HG03064 (cell line): ENCODE measurements around the gene GLS2.
"Not testable (repeated sequence)": the region's sequence is repeated elsewhere in the genome, so short reads cannot be mapped to it uniquely, and the experiment has no call there.

Experiments used
- ATAC-seq: cut with Tn5 transposase; IDR thresholded peaks from one replicate; pipeline ENCODE4 v1.9.1; 2021; ENCODE audit warnings: low read depth; ENCODE audit not compliant: unreplicated experiment

Gene GLS2

DNA sequence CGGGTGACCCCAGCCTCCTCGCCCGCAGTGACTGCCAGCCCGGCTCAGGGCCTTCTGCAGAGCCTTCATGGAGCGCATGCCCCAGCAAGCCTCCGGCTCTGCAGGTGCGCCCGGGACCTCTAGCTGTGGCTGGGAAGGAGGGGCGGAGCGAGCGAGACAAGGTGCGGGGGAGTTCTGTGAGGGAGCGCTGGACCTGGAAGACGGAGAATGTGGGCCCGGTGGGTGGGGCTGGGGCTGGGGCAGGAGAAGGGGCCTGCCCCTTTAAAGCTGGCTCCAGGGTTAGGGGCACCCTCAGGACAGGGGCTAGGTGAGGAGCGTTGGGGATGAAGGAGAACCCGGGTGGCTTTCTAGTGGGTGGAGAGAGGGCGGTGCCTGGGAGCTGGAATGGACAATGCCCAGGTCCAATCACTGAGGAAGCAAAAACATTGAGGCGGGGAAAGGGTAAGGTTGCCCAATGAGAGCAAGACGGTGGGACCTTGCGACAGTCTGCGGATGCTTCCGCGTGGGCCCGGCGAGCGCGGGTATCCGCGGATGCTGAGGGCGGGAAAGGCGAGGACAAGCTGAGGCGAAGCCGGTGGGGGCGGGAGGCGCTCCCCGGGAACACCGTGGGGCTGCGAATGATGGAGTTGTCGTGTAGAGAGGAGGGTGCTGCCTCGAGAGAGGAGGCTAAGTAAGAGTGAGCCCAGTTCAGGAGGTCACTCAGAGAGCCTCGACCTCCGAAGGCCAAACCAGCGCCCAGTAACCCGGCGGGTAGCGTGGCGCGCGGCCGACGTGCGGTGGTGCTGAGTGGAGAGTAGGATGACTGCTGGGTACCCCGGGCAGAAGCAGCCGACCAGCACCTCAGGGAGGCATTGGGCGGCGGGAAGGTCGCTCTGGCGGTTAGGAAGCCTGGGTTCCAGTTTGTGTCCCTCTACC, at the start of gene GLS2:
GLS2 (minus strand) TSS at position 121 of the 915 bp plus-strand sequence; CDS start at position 78, 43 bp downstream.
- peak; percentile 93 for ATAC-seq

DNA sequence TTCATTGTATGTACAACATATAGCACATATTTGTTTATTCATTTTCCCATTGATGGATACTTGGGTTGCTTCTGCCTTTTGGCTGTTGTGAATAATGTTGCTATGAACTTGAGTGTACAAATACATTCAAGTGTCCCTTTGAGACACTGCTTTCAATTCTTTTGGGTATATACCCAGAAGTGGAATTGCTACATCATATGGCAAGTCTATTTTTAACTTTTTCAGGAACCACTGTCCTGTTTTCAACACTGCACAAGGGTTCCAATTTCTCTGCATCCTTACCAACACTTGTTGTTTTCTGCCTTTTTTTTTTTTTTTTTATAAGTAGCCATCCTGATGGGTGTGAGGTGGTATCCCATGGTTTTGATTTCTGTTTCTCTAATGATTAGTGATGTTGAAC, 49.6 kb upstream of the GLS2 start:
- ATAC-seq = no peak

DNA sequence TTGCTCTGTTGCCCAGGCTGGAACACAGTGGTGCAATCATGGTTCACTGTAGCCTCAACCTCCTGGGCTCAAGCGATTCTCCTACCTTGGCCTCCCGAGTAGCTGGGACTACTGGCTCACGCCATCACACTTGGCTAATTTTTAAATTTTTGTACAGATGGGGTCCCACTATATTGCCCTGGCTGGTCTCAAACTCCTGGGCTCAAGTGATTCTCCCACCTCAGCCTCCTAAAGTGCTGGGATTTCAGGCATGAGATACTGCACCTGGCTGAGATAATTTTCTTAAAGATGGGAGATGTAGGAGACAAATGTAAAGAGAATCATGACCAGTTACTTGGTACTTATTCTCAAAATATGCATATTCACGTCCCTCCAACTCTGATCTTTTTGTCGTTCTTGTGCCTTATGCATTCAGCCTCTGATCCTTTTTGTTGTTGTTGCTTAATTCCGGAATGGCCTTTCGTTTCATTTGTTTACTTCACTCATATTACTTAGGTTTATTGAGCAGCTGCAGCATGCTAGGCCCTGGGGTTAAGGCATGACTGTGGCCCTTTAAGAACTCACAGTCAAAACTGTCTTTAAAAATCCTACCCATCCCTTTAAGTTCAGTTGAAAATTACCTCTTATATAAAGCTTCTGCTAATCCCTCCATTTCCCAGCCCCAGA, 42.6 kb upstream of the GLS2 start:
- ATAC-seq = no peak

DNA sequence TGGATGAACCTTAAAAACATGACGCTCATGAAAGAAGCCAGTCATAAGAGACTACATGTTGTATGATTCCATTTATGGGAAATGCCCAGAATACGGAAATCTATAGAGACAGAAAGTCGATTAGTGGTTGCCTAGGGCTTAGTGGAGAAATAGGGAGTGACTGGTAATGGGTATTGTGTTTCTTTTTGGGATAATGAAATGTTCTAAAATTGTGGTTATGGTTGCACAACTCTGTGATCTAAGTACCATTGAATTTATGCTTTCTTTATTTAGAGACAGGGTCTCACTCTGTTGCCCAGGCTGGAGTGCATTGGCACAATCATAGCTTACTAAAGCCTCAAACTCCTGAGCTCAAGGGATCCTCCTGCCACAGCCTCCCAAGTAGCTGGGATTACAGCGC, 41.7 kb upstream of the GLS2 start:
- ATAC-seq = no peak

DNA sequence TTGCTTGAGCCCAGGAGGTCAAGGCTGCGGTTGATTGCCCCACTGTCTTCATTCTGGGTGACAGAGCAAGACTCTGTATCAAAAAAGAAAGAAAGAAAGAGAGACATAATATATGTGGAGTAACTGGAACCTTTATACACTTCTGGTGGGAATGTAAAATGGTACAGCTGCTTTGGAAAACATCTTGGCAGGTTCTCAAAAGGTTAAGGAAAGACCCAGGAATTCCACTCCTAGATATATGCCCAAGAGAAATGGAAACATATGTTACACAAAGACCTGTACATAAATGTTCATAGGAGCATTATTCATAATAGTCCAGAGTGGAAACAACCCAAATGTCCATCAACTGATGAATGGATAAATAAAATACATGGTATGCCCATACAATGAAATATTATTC, 40.9 kb upstream of the GLS2 start:
- ATAC-seq = no peak

DNA sequence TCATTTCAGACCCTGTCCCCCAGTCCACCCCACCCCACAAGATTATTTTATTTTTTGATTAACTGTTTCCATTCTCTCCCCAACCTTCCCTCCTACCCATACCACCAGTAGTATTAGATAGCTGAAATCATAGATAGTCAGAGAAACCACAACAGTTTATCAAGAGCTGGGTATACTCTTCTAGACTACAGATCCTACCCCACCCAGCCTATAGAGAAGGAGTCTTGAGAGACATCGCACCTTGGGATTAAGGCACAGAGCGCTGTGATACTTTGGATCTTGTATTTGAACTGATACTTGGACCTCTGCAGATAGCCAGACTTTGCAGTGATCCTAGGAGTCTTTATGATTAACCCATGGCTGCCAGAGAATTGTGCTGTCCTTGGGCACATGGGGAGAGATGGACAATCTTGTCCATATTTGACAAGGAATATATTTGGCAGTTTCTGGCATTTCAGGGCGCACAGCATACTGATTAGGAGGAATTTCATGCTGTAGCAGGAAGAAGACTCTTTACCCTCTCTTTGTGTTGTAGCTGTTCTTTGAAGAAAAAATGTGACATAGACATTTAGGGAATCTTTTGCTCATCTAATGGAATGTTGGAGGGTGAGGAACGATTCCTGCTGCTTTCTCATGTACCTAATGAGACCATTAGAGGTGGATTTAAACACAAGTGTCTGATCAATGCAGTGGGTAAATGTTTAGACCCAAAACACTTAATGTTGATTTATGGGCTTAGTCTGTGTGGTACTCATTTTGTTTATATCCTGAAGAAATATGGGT, 34.6 kb upstream of the GLS2 start:
- ATAC-seq = no peak

DNA sequence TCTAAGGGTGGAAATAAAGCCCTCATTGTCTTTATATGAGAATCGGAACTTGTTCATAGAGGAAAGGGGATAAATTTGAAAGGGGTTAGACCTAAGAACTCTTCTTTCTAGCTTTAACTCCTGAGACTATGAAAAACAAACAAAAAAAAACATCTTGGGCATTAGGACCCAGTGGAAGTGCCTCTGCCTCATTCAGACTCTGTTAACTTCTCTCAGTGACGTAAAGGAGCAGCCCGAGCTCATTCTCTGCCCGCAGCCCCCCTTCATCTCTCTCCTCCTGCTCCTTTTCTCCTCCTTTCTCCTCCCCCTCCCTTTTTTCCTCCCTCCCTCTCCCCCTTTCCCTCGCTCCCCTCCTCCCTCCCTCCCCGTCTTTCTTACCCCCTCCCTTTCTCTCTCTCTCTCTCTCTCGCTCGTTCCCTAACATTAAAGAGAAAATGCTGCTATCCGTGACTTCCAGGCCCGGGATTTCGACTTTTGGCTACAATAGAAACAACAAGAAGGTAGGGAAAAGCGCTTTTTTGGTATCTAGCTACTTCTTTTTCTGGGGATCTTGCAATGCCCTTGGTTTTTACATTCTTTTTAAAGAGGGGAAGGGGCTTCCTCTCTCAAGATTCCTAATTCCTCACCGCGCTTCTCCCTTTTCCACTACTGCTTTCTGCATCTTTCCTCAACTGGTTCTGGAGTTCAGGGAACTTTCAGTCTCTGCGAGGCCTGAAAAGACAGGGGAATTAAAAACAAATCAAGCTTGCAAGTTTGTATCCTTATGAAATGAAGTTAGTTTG, 33.8 kb upstream of the GLS2 start, which contains the start of gene RBMS2:
RBMS2 (plus strand) TSS at position 231 of the 782 bp plus-strand sequence; CDS start at position 435, 204 bp downstream.
- no peak for ATAC-seq

DNA sequence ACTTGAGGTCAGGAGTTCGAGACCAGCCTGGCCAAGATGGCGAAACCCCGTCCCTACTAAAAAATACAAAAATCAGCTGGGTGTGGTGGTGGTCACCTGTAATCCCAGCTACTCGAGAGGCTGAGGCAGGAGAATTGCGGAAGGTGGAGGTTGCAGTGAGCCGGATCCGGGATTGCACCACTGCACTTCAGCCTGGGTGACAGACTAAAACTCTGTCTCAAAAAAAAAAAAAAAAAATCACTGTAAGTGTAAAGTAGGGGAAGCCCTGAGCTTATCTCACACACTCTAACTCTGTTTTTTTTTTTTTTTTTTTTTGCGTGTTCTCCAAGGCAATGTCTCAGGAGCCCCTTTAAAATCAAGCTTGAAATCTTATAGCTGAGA, 33.2 kb upstream of the GLS2 start:
- no peak for ATAC-seq

DNA sequence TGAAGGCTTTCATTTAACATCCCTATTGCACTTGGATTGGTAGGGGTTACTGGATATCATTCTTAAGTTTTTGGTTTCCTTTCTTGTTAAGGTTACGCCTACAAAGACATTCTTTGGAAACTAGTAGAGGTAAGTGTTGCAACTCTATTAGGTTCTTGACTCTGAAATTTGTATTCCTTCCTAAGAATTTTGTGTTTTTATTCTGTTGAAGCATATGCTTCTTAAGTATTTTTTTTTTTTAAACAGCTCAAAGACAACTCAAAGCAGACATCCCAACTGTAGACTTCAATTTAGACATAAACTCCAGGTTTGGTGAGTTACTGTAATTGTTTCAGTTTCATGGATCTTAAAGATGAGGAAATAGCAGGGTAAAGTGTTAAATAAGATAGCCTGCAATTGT, 32.5 kb upstream of the GLS2 start:
- ATAC-seq = no peak

DNA sequence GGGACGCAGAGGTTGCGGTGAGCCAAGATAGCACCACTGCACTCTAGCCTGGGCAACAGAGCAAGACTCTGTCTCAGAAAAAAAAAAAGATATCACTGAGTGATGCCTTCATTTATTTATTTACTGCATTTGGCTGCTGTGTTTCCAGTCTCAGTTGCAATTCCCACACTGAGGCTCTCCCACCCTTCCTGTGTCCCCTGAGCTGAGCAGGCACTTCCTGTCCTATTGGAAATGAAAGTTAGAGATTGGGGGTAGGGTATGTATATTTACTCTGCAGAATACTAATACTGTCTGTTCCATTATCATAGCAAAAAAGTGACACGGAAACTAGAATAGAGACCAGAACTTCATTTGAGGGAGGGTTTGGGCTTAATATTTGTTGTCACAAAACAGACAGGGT, 32.1 kb upstream of the GLS2 start:
- ATAC-seq = no peak

DNA sequence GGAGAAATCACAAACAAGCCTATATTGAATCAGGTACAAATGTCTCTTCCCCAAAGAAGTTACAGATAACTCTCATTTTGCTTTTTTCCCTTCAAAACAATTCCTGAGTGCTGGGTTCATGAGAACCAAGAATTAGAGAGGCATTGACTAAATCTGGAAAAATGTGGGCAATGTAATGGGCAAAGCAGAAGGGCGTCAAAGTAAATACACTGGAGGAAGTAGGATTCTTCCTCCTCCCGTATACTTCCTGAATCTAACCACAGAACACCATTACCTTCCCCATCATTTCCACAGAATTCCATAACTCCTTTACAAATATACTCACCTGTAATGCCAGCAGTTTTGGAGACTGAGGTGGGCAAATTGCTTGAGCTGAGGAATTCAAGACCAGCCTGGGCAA, 30.6 kb upstream of the GLS2 start:
- no peak for ATAC-seq

DNA sequence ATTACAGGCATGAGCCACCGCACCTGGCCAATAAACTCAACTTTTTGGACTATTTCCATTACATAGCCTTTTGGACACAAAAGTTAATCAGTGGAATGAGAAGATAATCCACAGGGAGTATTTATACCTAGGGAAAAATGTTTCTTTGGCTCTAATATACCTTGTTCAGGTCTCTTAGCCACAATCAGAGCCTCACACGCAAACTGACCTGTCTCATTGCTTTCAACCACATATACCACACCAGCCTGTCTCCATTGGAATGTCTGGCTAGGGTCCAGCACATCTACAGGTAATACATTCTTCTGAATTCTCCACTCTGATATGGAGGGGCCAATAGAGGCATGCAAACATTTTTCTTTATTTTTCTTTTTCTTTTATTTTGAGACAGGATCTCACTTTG, 29.9 kb upstream of the GLS2 start:
- no peak for ATAC-seq

DNA sequence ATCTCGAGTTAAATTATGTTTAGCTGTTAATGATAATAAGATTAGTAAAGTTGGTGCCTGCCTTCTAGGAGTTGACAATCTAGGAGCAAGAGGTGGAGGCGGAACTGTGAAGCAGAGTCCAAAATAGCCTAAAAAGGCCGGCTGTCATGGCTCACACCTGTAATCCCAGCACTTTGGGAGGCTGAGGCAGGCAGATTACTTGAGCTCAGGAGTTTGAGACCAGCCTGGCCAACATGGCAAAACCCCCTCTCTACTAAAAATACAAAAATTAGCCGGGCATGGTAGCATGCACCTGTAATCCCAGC, 26.0 kb upstream of the GLS2 start:
- not testable (repeated sequence) for ATAC-seq

DNA sequence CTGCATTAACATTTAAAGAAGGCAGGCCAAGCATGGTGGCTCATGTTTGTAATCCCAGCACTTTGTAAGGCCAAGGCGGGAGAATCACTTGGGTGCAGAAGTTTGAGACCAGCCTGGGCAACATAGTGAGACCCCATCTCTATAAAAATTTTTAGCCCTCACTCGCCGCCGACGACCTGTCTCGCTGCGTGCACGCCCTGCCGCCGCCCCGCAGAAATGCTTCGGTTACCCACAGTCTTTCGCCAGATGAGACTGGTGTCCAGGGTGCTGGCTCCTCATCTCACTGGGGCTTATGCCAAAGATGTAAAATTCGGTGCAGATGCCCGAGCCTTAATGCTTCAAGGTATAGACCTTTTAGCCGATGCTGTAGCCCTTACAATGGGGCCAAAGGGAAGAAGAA, 22.8 kb upstream of the GLS2 start:
- no peak for ATAC-seq

DNA sequence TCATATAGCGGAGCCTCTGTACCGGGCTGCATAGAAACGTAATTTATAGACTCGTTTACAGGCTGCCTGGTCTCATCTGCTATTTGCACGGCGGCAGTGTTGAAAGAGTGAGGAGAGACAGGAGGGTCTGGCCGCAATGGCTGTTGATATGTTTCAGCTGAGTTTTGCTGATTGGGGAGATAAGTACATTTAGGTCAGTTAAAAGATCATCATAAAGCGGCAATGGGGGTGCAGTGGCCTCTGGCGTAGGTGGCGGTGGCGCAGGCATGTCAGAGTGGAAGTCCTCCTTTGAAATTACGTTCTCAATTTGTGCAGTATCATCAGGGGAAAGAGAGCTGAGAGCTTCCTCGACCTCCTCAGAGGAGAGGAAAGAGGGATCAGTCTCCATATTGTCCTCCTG, 11.9 kb upstream of the GLS2 start:
- not testable (repeated sequence) for ATAC-seq

DNA sequence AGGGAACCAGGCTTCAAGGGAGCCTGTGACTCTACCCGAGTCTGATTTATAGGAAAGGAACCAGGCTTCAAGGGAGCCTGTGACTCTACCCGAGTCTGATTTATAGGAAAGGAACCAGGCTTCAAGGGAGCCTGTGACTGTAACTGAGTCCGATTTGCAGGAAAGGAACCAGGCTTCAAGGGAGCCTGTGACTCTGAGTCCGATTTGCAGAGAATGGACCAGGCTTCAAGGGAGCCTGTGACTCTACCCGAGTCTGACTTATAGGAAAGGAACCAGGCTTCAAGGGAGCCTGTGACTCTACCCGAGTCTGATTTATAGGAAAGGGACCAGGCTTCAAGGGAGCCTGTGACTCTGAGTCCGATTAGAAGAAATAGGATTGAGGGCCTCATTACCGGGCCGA, 11.5 kb upstream of the GLS2 start:
- not testable (repeated sequence) for ATAC-seq

DNA sequence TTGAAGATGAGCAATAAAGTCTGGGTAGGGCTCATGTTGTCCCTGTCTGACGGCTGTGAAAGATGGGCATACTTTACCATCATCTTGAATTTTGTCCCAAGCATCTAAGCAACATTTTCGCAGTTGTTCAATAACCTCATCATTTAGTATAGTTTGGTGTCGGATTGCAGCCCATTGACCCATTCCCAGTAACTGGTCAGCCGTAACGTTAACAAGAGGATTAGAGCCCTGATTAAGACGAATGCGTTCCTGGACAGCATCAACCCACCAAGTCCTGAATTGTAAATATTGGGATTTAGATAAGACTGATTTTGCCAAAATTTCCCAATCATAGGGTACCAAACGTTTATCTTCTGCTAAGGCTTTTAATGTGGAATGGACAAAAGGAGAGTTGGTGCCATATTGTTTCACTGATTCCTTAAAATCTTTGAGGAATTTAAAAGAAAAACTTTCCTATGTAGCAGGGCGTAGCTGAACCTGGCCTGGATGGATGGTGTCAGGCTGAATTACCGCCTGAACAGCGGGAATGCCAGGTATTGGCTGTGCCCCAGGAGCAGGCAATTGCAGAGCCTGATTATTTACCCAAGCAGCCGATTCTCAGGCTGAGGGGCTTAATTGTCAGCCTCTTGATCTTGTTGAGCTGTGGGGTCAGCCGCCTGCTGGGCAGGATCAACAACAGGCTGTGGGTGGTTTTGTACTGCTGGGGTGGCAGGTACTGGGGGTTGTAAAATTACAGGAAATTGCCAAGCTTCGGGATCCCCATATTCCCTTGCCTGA, 10.4 kb upstream of the GLS2 start:
- not testable (repeated sequence) for ATAC-seq

DNA sequence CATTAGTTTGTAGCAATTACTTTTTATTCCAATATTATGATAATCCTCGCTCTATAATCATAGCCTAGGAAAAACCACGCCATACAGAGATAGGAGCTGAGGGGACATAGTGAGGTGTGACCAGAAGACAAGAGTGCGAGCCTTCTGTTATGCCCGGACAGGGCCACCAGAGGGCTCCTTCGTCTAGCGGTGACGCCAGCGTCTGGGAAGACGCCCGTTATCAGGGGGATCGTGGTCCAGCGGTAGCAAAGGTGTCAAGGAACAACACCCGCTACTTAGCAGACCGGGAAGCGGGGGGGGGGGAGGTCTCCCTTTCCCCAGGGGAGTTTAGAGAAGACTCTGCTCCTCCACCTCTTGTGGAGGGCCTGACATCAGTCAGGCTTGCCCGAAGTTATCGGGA, 8.7 kb upstream of the GLS2 start:
- ATAC-seq = not testable (repeated sequence)

DNA sequence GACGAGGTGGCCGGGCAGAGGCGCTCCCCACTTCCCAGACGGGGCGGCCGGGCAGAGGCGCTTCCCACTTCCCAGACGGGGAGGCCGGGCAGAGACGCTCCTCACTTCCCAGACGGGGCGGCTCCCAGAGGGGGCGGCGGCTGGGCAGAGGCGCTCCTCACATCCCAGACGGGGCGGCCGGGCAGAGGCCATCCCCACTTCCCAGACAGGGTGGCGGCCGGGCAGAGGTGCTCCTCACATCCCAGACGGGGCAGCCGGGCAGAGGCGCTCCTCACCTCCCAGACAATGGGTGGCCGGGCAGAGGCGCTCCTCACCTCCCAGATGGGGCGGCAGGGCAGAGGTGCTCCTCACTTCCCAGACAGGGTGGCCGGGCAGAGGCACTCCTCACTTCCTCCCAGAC, 6.5 kb upstream of the GLS2 start:
- ATAC-seq = not testable (repeated sequence)

DNA sequence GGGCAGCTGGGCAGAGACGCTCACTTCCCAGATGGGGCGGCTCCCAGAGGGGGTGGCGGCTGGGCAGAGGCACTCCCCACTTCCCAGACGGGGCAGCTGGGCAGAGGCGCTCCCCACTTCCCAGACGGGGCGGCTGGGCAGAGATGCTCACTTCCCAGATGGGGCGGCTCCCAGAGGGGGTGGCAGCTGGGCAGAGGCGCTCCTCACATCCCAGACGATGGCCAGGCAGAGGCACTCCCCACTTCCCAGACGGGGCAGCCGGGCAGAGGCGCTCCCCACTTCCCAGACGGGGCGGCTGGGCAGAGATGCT, 6.1 kb upstream of the GLS2 start:
- ATAC-seq = not testable (repeated sequence)
